ENCODE results near the gene AXL.

DNA sequence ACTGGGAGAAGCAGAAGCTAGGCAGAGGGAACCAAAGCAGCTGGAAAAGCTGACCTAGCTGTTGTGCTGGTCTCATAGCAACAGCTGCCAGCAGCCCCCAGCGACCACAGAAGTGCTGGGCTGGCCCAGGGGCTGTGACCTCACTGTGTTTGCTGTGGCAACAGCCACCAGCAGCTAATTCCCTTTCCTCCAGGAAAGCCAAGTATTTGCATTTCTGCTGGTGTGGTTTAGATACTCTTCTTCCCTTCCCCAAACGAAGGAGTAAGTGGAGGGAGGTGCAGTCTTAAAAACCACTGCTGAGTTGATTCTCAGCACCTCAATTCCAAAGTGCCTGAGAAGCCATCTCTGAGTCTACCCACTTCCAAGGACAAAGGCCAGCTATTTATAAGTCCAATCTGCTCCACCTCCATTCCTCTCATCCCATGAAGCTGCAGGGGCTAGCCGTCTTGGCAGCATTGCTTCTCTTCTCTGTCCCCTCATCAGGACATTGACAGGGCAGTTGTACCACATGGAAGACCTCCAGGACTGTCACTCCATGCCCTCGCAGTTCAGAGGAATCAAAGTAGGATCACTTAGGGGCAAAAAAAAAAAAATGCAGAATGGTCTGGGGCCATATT, 79.4 kb downstream of the AXL start:
- TF ChIP-seq POLR2A (IDR thresholded peaks at IDR 0.05) (no peak), CTCF (IDR thresholded peaks at IDR 0.05) (no peak)

All from Peyer's patch (tissue), 4 donors.